Mononuclear cell (primary cell): Measurements from ENCODE around the gene SPAG17. TPM values are rescaled to one million over a fixed set of nuclear protein-coding genes. Genes with fewer than 3 reads are reported as not detected.

Source experiments
- H3K27me3 ChIP-seq: 2 replicates; pipeline ENCODE4 v1.6.0; 2011; ENCODE audit warnings: low read length, control low read depth; ENCODE audit not compliant: insufficient read depth
- H3K4me1 ChIP-seq: 2 replicates; pipeline ENCODE4 v1.5.1; 2011; ENCODE audit warnings: mild to moderate bottlenecking, low read length, control low read depth; ENCODE audit not compliant: insufficient read depth
- H3K4me3 ChIP-seq: 2 replicates; pipeline ENCODE4 v1.5.1; 2011; ENCODE audit warnings: mild to moderate bottlenecking, low read length, moderate library complexity
- H3K9me3 ChIP-seq: 2 replicates; pipeline ENCODE4 v1.5.1; 2011; ENCODE audit warnings: low read depth, mild to moderate bottlenecking, control low read depth, low read length
- total RNA-seq: library from RNA; depleted of rRNA; stranded (reverse); fragments of >200 nt; gene quantifications from one replicate; pipeline ENCODE4 v1.2.3, GENCODE V29; 2012

Gene SPAG17
- total RNA-seq, 1 donor = 0.21 TPM

DNA sequence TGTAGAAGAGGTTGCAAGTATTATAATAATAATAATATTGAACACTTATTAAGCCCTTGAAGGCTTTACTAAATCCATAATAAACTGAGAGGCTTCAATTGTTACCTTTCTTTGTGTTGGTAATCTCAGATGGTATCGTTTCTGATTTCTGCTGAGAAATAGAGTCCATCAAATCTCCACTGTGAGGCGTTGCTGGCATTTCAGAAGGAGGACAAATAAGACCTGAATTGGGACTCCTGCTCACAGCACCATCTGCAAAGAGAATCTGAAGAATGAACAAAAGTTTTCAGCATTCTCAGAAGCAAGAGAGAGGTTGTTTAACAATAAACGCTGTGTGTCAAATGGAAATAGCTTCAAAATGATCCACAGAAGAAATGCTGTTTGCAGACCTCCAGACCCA is 161.8 kb downstream of the SPAG17 start:
- H3K27me3 ChIP-seq = no peaks in the 10 kb centered on the region
- no peaks in the 10 kb centered on the region for H3K9me3 ChIP-seq
- H3K4me3 ChIP-seq = no peak overlapping the region

DNA sequence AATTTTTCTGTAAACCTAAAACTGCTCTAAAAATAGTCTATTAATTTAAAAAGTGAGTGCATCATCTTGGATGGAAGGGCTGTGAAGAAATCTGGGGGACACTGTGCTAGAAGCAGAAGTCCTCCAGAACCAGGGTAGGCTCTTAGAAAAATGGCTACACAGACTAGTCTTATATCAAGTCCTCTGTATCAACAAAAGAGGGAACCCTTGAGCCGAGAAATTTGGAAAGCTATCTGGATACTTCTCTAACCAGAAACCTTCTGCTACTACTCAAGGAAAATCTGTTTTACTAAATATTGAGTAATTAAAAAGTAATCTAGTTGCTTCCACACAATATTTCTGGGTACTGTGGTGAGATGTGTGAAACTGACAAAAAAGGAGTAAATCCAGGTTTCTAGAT is 163.4 kb downstream of the SPAG17 start:
- H3K9me3 ChIP-seq = no peaks in the 10 kb centered on the region
- H3K4me3 ChIP-seq = no peak overlapping the region
- no peaks in the 10 kb centered on the region for H3K27me3 ChIP-seq
- H3K4me1 ChIP-seq = no peaks in the 10 kb centered on the region

More for the DNA sequence above, 161.8 kb downstream of the SPAG17 start:
- H3K4me1 ChIP-seq = no peaks in the 10 kb centered on the region

DNA sequence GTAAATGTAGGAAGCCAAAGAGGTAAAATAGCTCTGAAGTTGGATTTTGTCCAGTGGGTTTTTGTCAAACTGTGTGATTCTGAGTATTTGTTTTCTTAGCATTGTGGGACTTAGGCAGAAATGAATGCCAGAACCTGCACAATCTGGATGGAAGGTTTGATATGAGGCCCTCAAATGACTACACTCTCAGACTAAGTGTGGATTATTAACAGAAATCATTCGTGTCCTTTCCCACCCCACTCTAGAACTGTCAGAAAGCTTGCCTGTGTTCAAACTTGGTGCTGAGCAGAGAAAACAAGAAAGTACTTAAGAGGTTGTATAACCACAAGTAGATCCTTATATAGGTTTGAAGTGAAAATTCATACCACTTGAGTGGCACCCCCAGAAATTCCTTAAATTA is 167.0 kb downstream of the SPAG17 start:
- Histone ChIP-seq H3K4me3 (no peak overlapping the region), H3K4me1 (no peaks in the 10 kb centered on the region), H3K9me3 (no peaks in the 10 kb centered on the region), H3K27me3 (no peaks in the 10 kb centered on the region)

DNA sequence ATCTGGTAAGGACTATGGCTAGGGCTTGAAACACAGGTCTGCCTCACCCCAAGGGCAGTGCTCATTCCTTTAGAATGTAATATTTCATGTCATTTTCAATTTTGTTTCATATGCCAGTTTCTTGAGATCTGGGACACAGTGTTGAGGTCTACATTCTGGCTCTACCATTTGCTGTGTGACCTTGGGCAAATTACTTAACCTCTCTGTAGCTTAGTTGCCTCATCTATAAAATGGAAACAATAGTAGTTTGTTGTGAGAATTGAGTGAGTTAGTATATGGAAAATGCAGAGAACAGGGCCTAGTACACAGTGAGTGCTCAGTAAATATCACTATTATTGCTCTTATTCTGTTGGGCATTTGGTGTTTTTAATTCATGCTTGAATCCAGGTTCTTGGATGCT is 171.1 kb downstream of the SPAG17 start:
- no peaks in the 10 kb centered on the region for H3K27me3 ChIP-seq
- H3K4me1 ChIP-seq = no peaks in the 10 kb centered on the region
- no peak overlapping the region for H3K4me3 ChIP-seq
- H3K9me3 ChIP-seq = no peaks in the 10 kb centered on the region

DNA sequence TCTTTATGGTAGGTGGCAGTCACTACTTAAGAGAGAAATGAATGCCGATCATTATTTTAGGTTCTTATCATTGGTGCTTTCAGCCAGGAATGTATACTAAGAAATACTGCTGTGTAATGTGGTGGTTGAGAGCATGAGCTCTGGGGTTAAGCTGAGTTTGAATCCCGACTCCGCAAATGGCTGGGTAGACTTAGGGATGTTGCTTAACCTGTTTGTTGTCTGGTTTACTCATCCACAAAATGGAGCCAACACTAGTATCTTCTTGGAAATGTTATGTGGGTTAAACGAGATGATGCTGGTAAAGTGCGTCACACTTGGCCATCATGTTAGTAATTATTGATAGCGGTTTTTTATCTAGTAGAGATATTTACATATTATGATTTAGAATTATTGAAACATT is 171.7 kb downstream of the SPAG17 start:
- H3K27me3 ChIP-seq = no peaks in the 10 kb centered on the region
- no peaks in the 10 kb centered on the region for H3K4me1 ChIP-seq
- H3K9me3 ChIP-seq = no peaks in the 10 kb centered on the region
- no peak overlapping the region for H3K4me3 ChIP-seq

DNA sequence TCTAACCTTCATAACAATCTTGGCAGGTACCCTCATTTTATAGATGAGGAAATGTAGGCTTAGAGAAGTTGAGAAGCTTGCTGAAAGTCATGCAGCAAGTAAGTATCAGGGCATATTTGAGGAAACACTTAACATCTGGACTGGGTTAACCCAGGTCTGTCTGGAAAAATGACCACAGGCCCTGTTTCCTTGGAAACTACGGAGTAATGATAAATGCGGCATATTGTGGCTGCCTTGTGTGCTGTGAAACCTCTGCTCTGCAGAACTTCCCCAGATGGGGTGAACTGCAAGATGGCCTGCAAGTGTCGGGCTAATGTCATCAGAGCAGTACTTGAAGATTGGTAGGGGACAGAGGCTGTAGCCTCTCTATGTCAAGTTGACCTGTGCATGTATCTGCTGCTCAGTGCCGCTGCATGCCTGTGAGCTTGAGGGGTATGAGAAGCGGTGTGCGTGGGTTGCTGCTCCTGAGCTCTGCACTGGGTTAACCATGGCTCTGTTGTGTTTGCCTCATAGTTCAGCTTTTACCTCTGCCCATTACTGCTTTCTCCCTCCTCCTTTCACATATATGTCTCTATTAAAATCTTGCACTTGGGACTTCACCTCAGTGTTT is 172.4 kb downstream of the SPAG17 start:
- H3K4me3 ChIP-seq = no peak overlapping the region
- H3K27me3 ChIP-seq = no peaks in the 10 kb centered on the region
- no peaks in the 10 kb centered on the region for H3K9me3 ChIP-seq
- no peaks in the 10 kb centered on the region for H3K4me1 ChIP-seq

DNA sequence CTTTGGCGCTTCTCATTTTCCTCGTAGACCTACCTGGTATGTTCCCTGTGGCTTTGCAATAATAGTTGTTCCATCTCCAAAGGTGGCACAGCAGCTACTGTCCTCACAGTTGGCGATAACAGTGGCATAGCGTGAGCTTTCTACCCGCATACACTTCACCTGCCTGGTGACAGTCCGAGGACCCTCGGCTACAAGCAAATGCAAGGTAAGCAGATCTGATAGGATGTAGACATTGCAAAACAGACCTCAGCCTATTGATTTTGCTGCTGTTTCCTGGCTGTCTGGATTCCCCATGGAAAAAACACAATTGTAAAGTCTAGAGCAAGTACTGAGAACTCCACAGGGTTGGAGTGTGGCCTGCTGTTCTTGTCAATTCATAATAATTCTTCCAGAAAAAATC is 177.0 kb downstream of the SPAG17 start:
- no peak overlapping the region for H3K4me3 ChIP-seq
- peaks cover 4% of the 10 kb centered on the region for H3K27me3 ChIP-seq
- H3K9me3 ChIP-seq = no peaks in the 10 kb centered on the region
- no peaks in the 10 kb centered on the region for H3K4me1 ChIP-seq

DNA sequence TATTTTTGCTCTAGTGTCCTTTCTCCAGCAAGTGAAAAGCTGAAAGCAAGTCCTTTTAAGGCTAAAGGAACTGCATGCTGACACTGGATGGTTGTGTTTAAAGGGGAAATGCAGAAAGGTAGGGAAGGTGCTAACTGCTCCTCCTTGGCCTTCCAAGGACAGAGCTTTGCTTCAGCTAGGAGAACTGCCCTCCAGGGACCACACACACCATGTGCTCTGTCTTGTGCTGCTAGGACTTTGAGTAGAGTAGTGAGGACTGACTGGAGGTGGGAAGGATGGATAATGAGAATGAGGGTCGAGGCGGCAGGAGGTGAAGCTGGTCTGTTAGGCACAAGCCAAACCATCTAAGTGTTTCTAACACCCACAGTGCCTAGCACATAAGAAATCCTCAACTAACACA is 177.6 kb downstream of the SPAG17 start:
- no peaks in the 10 kb centered on the region for H3K4me1 ChIP-seq
- H3K9me3 ChIP-seq = no peaks in the 10 kb centered on the region
- peaks cover 4% of the 10 kb centered on the region for H3K27me3 ChIP-seq
- no peak overlapping the region for H3K4me3 ChIP-seq

DNA sequence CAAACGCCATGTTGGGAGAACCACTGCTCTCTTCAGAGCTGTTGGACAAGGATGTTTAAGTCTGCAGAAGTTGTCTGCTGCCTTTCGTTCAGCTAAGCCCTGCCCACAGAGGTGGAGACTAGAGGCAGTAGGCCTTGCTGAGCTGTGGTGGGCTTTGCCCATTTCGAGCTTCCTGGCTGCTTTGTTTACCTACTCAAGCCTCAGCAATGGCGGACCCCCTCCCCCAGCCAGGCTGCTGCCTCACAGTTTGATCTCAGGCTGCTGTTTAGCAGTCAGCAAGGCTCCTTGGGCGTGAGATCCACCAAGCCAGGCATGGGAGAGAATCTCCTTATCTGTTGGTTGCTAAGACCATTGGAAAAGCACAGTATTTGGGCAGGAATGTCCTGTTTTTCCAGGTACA is 180.7 kb downstream of the SPAG17 start:
- Histone ChIP-seq H3K4me1 (no peaks in the 10 kb centered on the region), H3K4me3 (no peak overlapping the region), H3K27me3 (peaks cover 4% of the 10 kb centered on the region), H3K9me3 (no peaks in the 10 kb centered on the region)

DNA sequence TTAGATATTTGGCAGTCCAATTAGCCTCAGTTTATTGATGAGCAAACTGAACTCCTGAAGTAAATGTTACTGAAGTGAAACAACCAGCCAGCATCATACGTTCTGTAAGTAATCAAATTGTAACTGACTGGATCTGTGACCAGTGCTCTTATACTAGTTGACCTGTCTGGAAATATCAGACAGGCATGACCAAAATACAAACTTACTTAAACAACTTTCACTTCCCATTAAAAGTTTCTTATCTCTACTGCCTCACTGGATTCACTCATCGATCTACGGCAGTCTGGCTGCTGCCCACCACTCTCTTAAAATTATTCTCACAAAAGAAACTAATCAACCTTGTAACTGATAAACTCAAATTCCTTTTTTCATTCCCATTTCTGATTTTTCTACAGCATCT is 199.1 kb downstream of the SPAG17 start:
- Histone ChIP-seq H3K4me1 (no peaks in the 10 kb centered on the region), H3K27me3 (no peaks in the 10 kb centered on the region), H3K9me3 (no peaks in the 10 kb centered on the region), H3K4me3 (no peak overlapping the region)

DNA sequence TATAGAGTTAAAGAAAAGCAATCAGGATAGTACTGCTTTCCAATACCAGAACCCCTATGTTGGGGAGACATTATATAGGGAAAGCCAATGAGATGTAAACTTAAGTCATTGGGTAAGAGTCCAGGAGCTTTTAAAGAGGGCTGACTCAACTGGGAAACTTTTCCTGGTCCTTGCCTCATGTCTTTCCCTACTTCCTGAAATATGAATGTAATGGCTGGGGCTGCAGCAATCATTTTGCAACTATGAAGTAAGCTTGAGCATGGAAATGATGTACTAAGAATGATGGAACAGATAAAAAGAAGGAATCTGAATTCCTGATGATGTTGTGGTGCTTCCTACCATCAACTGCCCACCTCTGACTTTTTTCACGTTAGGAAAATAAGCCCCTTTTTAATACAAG is 199.8 kb downstream of the SPAG17 start:
- no peak overlapping the region for H3K4me3 ChIP-seq
- H3K4me1 ChIP-seq = no peaks in the 10 kb centered on the region
- no peaks in the 10 kb centered on the region for H3K27me3 ChIP-seq
- H3K9me3 ChIP-seq = no peaks in the 10 kb centered on the region

DNA sequence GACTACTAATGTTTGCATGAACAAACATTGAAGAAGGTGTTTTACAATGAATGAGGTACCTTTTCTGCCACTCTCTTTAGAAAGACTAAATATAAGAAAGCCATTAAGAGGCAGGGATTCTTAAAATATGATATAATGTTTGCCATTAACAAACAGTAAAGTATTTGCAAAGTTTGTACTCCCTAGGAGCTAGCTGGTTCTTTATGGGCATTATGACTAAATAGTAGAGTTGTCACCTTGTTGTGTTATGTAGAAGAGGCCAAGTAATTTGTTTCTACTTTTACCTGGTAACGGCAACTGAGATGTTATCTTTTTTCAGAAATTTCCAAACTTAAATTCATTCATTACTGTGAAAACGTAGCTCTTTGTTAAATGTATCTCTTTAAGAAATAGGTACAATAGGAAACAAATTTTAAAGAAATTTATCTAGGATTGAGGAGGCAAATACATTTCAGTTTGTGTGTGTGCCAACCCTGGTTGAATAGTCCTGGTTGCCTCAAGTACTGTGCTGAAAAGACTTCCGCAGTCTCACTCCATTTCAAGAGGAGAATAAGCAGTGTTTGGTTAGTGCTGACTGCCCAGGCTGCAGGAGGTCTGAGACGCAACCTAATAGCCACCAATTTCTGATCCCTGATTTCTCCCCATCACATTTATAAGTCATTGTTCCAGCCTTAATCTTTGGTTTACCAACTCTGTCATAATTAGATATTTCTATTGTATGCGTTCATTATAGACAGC is 203.4 kb downstream of the SPAG17 start:
- Histone ChIP-seq H3K4me3 (no peak overlapping the region), H3K4me1 (no peaks in the 10 kb centered on the region), H3K9me3 (no peaks in the 10 kb centered on the region), H3K27me3 (no peaks in the 10 kb centered on the region)

DNA sequence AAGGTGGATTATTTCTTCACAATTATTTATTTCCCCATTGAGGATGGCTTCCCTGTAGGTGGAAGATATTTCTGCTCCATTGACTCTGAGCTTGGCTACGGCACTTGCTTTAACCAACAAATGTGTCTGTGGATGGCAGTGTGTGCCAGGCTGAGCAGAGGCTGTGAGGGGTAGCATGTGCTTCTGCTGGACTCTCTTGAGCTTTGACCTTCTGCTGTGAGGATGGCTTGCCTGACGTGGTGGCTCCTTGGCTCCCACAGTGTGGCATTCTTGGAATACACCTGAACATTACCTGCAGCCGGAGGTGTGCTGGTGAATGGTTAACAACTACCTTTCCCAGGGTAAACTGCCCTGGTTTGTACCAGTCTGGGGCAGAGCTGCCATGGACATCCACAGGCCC is 208.6 kb downstream of the SPAG17 start:
- peaks cover 2% of the 10 kb centered on the region for H3K27me3 ChIP-seq
- no peaks in the 10 kb centered on the region for H3K9me3 ChIP-seq
- no peaks in the 10 kb centered on the region for H3K4me1 ChIP-seq
- H3K4me3 ChIP-seq = no peak overlapping the region

DNA sequence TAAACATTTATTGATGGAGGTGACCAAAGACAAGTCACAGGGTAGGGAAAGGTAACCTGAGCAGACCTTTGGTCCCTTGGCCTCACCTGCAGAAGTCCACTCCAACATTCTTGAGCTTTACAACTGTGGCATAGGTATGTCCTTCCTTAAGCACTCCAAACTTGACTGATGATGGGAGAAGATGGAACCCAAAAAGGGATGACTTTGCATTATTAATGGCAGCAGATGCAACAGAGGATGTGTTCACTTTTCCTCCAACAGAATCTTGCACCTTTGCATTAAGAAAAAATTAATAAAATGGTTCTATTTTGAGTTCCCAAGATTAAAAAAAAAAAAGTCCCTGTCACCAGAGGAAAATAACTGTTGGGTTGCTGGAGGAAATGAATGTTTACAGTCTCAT is 213.3 kb downstream of the SPAG17 start:
- Histone ChIP-seq H3K27me3 (peaks cover 2% of the 10 kb centered on the region), H3K4me3 (no peak overlapping the region), H3K9me3 (no peaks in the 10 kb centered on the region), H3K4me1 (no peaks in the 10 kb centered on the region)

DNA sequence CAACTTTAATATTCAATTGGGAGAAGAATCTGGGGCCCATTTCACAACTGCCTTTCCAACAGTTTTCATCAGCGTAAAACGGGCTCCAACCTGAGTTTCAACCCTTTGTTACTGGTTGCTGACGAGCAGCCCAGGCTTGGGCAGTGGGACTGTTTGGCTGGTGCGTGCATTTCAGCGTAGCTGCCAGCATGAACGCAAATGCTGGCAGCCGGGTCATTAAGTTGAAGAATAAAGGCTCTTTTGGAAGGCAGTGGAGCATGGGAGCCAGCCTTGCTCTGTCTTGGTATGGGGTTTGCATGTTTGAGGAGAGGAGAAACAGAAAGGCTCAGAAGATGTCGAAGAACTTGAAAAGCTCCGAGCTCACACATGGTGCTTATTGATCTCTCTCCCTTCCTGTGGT is 214.8 kb downstream of the SPAG17 start:
- Histone ChIP-seq H3K27me3 (peaks cover 2% of the 10 kb centered on the region), H3K4me1 (no peaks in the 10 kb centered on the region), H3K4me3 (no peak overlapping the region), H3K9me3 (no peaks in the 10 kb centered on the region)

DNA sequence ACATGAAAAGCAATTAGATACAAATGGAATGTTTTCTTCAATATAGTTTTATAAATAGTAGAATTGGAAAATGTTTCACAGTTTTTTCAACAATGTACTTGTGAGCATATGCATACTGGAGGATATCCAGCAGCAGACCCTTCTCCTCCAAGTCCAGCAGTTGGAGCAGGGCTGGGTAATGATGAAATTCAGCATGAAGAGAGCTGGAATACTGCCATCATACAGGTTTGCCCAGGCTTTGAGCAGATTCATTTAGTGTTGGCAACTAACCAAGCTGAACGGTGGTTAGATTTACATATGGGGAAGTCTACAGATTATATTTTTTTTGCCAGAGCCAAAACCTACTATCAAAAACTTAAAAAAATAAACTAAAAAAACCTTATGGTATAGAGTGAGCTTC is 217.1 kb downstream of the SPAG17 start:
- Histone ChIP-seq H3K9me3 (no peaks in the 10 kb centered on the region), H3K27me3 (no peaks in the 10 kb centered on the region), H3K4me1 (no peaks in the 10 kb centered on the region), H3K4me3 (no peak overlapping the region)
